GM12874 (cell line): ENCODE results near the gene KCNQ1.

Experiments
- TF ChIP-seq, protein P1 (sequence below): IDR thresholded peaks from 2 replicates; pipeline ENCODE4 v1.5.1; 2011; ENCODE audit warnings: low read depth, mild to moderate bottlenecking, control low read depth, low read length, moderate library complexity; ENCODE audit not compliant: insufficient read depth

KCNQ1 gene

DNA sequence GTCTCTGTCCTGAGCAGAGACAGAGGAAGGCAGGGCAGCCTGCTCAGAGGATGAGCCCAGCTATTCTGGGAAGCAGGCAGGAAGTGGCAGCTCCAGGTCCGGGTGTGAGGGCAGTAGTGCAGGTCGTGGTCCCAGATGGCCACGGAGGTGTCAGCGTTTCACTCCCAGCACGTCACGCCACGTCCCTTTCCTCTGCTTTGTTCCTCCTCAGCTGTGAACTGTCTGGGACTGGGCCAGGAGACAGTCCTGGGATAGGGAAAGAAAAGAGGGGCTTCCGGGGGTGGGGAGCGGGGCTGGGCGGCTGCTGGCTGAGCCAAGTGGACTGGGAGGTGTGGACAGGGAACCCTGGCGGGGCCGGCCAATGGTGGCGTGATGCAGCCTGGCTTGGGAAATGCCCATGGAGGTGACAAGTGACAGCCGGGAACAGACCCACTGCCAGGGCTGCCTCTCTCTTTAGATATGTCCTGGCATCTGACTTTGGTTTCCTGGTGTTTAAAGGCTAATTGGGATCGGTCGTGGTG lies 64.7 kb downstream of the KCNQ1 start:
- TF ChIP-seq, protein P1, sequence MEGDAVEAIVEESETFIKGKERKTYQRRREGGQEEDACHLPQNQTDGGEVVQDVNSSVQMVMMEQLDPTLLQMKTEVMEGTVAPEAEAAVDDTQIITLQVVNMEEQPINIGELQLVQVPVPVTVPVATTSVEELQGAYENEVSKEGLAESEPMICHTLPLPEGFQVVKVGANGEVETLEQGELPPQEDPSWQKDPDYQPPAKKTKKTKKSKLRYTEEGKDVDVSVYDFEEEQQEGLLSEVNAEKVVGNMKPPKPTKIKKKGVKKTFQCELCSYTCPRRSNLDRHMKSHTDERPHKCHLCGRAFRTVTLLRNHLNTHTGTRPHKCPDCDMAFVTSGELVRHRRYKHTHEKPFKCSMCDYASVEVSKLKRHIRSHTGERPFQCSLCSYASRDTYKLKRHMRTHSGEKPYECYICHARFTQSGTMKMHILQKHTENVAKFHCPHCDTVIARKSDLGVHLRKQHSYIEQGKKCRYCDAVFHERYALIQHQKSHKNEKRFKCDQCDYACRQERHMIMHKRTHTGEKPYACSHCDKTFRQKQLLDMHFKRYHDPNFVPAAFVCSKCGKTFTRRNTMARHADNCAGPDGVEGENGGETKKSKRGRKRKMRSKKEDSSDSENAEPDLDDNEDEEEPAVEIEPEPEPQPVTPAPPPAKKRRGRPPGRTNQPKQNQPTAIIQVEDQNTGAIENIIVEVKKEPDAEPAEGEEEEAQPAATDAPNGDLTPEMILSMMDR, result no peak

DNA sequence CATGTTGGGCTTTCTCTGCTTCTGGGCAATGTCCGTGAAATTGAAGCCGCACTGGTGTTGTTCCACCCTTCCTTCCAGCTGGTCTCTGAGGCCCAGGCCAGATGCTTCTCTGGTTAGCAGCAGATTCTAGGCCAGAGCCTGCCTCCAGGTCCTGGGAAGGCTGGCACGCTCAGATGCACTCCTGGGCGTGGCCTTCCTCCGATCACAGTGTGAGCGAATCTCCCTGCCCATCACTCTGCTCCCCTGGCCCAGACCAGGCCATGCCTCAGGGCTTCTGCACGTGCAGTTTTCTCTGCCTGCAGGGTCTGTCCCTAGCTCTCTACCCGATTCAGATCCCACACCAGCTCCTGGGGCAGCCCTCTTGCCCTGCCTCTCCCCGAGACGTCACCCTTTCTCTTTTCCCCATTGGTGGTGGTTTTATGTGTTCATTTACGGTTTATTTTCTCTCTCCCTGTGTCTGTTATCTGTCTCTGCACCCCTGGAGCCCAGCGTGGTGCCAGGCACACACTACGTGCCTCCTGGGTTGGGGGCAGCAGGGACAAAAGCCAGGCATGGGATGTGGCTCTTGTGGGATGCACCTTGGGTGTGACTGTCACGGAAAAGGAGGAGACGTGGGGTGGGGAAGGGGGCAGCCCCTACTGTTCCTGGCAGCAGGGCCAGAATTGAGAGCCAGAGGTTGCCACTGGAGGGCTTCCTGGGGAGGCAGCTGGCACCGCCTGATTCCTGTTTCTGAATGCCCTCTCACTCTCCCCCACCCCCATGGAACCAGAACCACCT lies 66.0 kb downstream of the KCNQ1 start:
- TF ChIP-seq, protein P1, result no peak

DNA sequence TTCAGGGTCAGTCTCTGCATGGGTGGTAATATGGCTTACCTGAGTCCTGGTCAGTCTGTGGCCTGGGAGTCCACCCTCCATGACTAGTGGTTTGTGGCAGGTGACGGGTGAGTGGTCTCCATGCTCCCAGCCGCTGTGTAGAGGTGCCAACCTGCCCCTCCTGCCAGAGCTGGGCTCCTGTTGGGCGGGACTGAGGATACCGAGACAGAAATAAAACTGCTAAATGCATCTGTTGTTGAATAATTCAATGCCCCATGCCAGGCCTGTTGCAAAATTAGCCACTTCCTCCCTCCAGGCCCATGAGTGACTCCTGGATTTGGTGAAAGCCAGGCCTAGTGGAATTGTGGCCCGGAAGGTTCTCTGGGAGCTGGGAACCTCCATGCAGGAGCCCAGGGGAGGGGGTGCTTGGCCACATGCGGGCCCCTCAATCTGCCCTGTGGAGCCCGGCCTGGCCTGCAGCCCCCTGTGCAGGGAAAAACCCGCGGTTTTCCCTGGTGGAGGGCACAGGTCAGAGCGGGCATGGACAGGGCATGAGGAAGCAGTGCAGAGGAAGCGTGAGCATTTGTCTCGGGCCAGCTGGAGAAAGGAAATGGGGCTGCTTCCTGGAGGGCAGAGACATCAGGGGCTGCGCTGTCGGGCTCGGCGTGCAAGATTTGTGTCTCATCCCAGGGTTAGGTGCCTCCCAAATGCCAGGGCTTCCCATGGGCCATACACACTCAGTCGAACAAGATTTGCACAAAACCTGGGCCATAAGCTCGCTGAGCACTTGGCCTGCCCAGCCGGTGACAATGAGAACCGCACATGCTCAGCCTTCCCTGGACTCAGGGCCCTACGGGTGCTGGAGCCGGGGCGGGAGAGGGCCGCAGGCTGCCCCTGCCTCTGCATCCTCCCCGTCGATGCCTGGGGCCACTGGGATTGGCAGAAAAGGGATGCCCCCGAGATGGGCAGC lies 66.9 kb downstream of the KCNQ1 start:
- TF ChIP-seq, protein P1, result no peak

DNA sequence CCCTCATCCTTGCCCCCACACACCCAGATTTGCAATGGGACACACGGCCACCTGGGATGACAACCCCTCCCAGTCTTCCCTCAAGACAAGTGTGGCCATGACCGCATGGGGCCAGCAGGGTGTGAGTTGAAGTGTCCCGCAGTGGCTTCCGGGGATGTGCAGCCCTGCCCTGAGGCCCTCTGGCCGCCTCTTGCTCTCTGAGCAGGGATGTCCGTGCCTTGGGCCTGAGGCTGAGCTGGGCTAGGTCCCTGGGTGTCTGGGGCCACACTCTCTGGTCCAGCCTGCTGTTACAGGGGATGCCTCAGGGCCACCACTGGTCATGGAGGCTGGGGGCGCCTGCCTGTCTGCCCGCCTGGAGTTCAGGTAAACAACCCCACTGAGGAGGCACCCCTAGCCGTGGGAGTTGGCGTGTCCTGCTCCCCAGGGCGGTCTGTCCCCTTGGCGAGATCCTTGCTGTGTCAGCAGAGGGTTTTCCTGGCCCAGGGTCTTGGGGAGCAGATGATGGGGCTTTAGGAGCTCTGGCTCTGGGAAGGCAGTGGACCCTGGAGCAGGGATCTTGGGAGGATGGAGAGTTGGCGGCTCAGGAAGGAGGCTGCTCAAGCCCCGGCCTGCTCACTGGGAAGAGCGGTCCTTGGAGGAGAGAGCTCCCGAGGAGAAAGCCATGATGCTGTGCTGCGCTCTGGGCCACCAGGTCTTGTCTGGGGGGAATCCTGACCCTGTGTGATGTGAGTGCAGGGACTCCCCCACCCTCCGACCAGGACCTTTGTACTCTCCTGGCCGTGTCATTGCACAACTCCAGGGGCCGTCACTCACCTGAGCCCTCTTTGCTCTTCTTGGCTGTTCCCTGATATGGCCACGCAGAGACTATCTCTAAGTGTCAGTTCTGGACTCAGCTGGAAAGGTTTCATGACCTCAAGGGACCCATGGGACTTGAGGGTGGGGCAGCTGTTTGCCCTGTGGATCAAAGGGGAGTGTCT lies 67.9 kb downstream of the KCNQ1 start:
- TF ChIP-seq, protein P1, result no peak

DNA sequence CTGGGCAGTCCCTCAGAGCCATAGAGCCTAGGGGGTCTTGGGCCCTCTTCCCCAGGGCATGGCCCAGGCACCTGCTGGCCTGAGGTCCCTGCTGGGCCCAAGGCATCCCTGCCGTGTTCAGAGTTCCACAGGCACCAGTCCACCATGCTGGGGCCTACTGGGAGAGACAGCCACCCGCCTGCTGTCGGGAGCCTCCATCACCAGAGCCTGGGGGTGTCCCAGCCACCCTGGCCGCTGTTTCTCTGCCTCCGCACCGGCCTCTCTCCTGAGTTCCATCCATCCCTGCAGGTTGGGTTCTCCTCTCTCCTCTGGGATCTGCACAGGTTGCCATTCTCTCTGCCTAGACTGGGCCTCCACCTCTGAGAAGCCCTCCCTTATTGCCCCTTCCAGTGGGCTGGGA lies 68.6 kb downstream of the KCNQ1 start:
- TF ChIP-seq, protein P1, result no peak

DNA sequence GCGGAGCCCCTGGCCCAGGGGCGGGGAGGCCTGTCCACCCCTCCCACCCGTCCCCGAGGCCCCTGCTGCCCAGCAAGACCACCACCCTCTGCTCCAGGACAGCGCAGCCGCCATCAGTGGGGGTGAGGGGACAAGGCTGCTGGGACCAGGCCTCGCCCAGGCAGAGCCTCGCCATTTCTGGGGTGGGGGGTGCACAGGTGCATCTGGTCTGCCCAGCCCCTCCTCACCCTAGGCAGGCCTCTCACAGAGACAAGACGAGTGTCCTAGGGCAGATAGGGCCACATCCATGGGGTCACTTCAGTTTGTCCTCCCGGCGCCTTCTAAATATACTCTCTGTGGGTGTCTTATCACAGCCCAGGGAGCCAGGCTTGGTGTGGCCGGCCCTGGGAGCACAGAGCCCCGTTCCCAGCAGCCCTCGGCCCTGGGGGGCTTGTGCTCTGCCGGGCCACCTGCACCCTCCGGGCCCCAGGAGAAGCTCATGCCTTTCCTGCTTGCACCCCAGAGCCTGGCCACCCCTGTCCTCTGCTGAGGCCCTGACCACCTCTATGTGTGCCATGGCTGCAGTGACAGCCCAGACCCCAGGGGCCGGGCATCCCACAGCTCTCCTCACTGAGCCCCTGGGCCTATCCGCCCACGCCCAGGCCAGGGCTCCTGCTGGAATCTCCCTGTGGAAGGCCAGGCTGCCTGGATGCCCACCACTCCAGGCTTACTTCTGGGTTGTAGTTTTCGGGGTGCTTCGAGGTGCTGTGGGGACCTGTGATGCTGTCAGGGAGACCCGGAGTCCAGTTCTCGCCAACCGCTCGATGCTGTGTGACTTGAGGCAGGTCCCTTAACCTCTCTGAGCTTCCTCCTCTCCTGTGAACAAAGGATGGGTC lies 70.8 kb downstream of the KCNQ1 start:
- TF ChIP-seq, protein P1, result no peak
